ENCODE results near the gene THAP11. TPM values are rescaled to one million over a fixed set of nuclear protein-coding genes. Genes with fewer than 3 reads are reported as not detected.

The THAP11 gene
- total and polyA plus RNA-seq, 2 experiments from 2014 or later, result 23.6 to 37.9 TPM

GRCh38 chr16:67801883-67802282 is 40.2 kb upstream of the THAP11 start:
- Histone ChIP-seq H2AFZ (no peak overlapping the region), H3K9me2 (ENCODE audit: insufficient read depth) (no peaks in the 10 kb centered on the region), H4K20me1 (ENCODE audit: insufficient read depth) (no peaks in the 10 kb centered on the region; the same call in 1 of the 2 replicates), H3F3A (ENCODE audit: insufficient read depth) (no peaks in the 10 kb centered on the region), H3K79me2 (ENCODE audit: insufficient read depth) (peaks cover 86% of the 10 kb centered on the region), H3K4me3 (no peak overlapping the region), H3K9me3 (ENCODE audit: low read depth) (no peaks in the 10 kb centered on the region), H3K9ac (no peak overlapping the region), H3K36me3 (ENCODE audit: low read depth) (no peaks in the 10 kb centered on the region), H3K27me3 (replicated peaks; ENCODE audit: insufficient read depth) (no peaks in the 10 kb centered on the region), H3K27ac (no peak overlapping the region), H3K4me2 (ENCODE audit: unreplicated experiment) (no peak overlapping the region), H3K4me1 (ENCODE audit: insufficient read depth) (peaks cover 14% of the 10 kb centered on the region)
- DNase-seq, result no peak
- TF ChIP-seq EZH2phosphoT487 (IDR thresholded peaks at IDR 0.05; ENCODE audit: insufficient read depth, low read depth), result no peak
- TF ChIP-seq EZH2 (IDR thresholded peaks at IDR 0.05; ENCODE audit: insufficient read depth, poor library complexity, severe bottlenecking), result no peak
- in situ Hi-C loops (cut with MboI), result loop anchor here (10.0 kb wide), 1 partner anchor 127 kb away; no protein-coding TSS in a partner anchor
- WGBS, 2 experiments (ENCODE audit: low coverage in 1 of 2, low lambda C conversion rate in 2 of 2, missing lambda C conversion rate in 2 of 2), result 97 to 100% methylated on average over 2 of the region's 2 CpGs

GRCh38 chr16:67803894-67804293 is 38.2 kb upstream of the THAP11 start:
- WGBS, 2 experiments (ENCODE audit: low coverage in 1 of 2, low lambda C conversion rate in 2 of 2, missing lambda C conversion rate in 2 of 2), result 66% methylated on average over 3 of the region's 3 CpGs
- Histone ChIP-seq H2AFZ (no peak overlapping the region), H3K4me3 (no peak overlapping the region), H4K20me1 (ENCODE audit: insufficient read depth) (no peaks in the 10 kb centered on the region; the same call in 1 of the 2 replicates), H3F3A (ENCODE audit: insufficient read depth) (no peaks in the 10 kb centered on the region), H3K9ac (no peak overlapping the region), H3K9me2 (ENCODE audit: insufficient read depth) (no peaks in the 10 kb centered on the region), H3K27ac (no peak overlapping the region), H3K36me3 (ENCODE audit: low read depth) (no peaks in the 10 kb centered on the region), H3K4me1 (ENCODE audit: insufficient read depth) (peaks cover 14% of the 10 kb centered on the region), H3K79me2 (ENCODE audit: insufficient read depth) (peaks cover 69% of the 10 kb centered on the region), H3K27me3 (replicated peaks; ENCODE audit: insufficient read depth) (no peaks in the 10 kb centered on the region), H3K9me3 (ENCODE audit: low read depth) (no peaks in the 10 kb centered on the region), H3K4me2 (ENCODE audit: unreplicated experiment) (no peak overlapping the region)
- DNase-seq, result no peak
- no peak for TF ChIP-seq EZH2 (IDR thresholded peaks at IDR 0.05; ENCODE audit: insufficient read depth, poor library complexity, severe bottlenecking)
- TF ChIP-seq EZH2phosphoT487 (IDR thresholded peaks at IDR 0.05; ENCODE audit: insufficient read depth, low read depth), result no peak
- in situ Hi-C loops (cut with MboI), result loop anchor here (10.0 kb wide), 1 partner anchor 129 kb away; no protein-coding TSS in a partner anchor

GRCh38 chr16:67804853-67805542 is 37.1 kb upstream of the THAP11 start:
- no peaks in the 10 kb centered on the region for H3K27me3 ChIP-seq (replicated peaks; ENCODE audit: insufficient read depth)
- peaks cover 14% of the 10 kb centered on the region for H3K4me1 ChIP-seq (ENCODE audit: insufficient read depth)
- H3K79me2 ChIP-seq (ENCODE audit: insufficient read depth), result peaks cover 62% of the 10 kb centered on the region
- in situ Hi-C loops (cut with MboI), result loop anchor here (10.0 kb wide), 1 partner anchor 130 kb away; no protein-coding TSS in a partner anchor
- DNase-seq, result no peak
- no peak overlapping the region for H2AFZ ChIP-seq
- H3K27ac ChIP-seq, result no peak overlapping the region
- no peaks in the 10 kb centered on the region for H3K9me2 ChIP-seq (ENCODE audit: insufficient read depth)
- H4K20me1 ChIP-seq (ENCODE audit: insufficient read depth), result no peaks in the 10 kb centered on the region; the same call in 1 of the 2 replicates
- peak overlapping the region; percentile 92 for H3K4me2 ChIP-seq (ENCODE audit: unreplicated experiment)
- WGBS, 2 experiments (ENCODE audit: low coverage in 1 of 2, low lambda C conversion rate in 2 of 2, missing lambda C conversion rate in 2 of 2), result 88 to 95% methylated on average over 4 of the region's 4 CpGs
- H3F3A ChIP-seq (ENCODE audit: insufficient read depth), result no peaks in the 10 kb centered on the region
- TF ChIP-seq EZH2phosphoT487 (IDR thresholded peaks at IDR 0.05; ENCODE audit: insufficient read depth, low read depth) (no peak), EZH2 (IDR thresholded peaks at IDR 0.05; ENCODE audit: insufficient read depth, poor library complexity, severe bottlenecking) (no peak)
- no peaks in the 10 kb centered on the region for H3K36me3 ChIP-seq (ENCODE audit: low read depth)
- H3K9me3 ChIP-seq (ENCODE audit: low read depth), result no peaks in the 10 kb centered on the region
- peak overlapping the region; percentile 92 for H3K9ac ChIP-seq
- H3K4me3 ChIP-seq, result peak overlapping the region; percentile 93

GRCh38 chr16:67805718-67806427 is 36.2 kb upstream of the THAP11 start:
- TF ChIP-seq EZH2phosphoT487 (IDR thresholded peaks at IDR 0.05; ENCODE audit: insufficient read depth, low read depth) (no peak), EZH2 (IDR thresholded peaks at IDR 0.05; ENCODE audit: insufficient read depth, poor library complexity, severe bottlenecking) (no peak)
- peak overlapping the region; percentile 92 for H3K9ac ChIP-seq
- H3F3A ChIP-seq (ENCODE audit: insufficient read depth), result no peaks in the 10 kb centered on the region
- no peak for DNase-seq
- peak overlapping the region; percentile 31; the same call in 1 of the 2 replicates for H3K27ac ChIP-seq
- WGBS, 2 experiments (ENCODE audit: low coverage in 1 of 2, low lambda C conversion rate in 2 of 2, missing lambda C conversion rate in 2 of 2), result 0 to 1% methylated on average over 20 to 25 of the region's 26 CpGs
- H3K79me2 ChIP-seq (ENCODE audit: insufficient read depth), result peaks cover 54% of the 10 kb centered on the region
- peak overlapping the region; percentile 92 for H3K4me2 ChIP-seq (ENCODE audit: unreplicated experiment)
- H3K27me3 ChIP-seq (replicated peaks; ENCODE audit: insufficient read depth), result no peaks in the 10 kb centered on the region
- H4K20me1 ChIP-seq (ENCODE audit: insufficient read depth), result no peaks in the 10 kb centered on the region; the same call in 1 of the 2 replicates
- H2AFZ ChIP-seq, result peak overlapping the region; percentile 94
- no peaks in the 10 kb centered on the region for H3K9me3 ChIP-seq (ENCODE audit: low read depth)
- H3K9me2 ChIP-seq (ENCODE audit: insufficient read depth), result no peaks in the 10 kb centered on the region
- in situ Hi-C loops (cut with MboI), result loop anchor here (10.0 kb wide), 1 partner anchor 131 kb away; no protein-coding TSS in a partner anchor
- no peaks in the 10 kb centered on the region for H3K36me3 ChIP-seq (ENCODE audit: low read depth)
- H3K4me1 ChIP-seq (ENCODE audit: insufficient read depth), result peaks cover 7% of the 10 kb centered on the region
- peak overlapping the region; percentile 93 for H3K4me3 ChIP-seq

Measured in GM23248 (cell line).